Central memory CD4-positive, alpha-beta T cell (primary cell): Measurements from ENCODE around the gene SURF2.
"Not testable (repeated sequence)": the region's sequence is repeated elsewhere in the genome, so short reads cannot be mapped to it uniquely, and the experiment has no call there.

ENCODE experiments used
- DNase-seq: peaks from one replicate; pipeline ENCODE4 v3.0.0; 2022
- total RNA-seq, 3 experiments: gene quantifications; one replicate each; lab custom pipeline; 2026; lab: John Stamatoyannopoulos, UW

The SURF2 gene
- total RNA-seq: 9.6 to 23.8 (median 14.9) reads per million in 3 experiments

GRCh38 chr9:133356391-133357091, at the start of gene SURF2, which contains the start of gene SURF1:
TSS of gene SURF2 (plus strand) at chr9:133356550. CDS start at chr9:133356593, 43 bp downstream.
TSS of gene SURF1 (minus strand) at chr9:133356487. CDS start at chr9:133356453, 34 bp downstream.
- peak; percentile 84 for DNase-seq

- no peak for DNase-seq
These were observed 49.0 kb upstream of the SURF2 start for GRCh38 chr9:133307301-133307700.

- no peak for DNase-seq
These were observed 46.7 kb upstream of the SURF2 start for GRCh38 chr9:133309608-133310007.

GRCh38 chr9:133315997-133316396, 40.4 kb upstream of the SURF2 start:
- DNase-seq: no peak

GRCh38 chr9:133317551-133317950, 38.8 kb upstream of the SURF2 start:
- DNase-seq: not testable (repeated sequence)

GRCh38 chr9:133320421-133320881, 35.9 kb upstream of the SURF2 start:
- no peak for DNase-seq

- no peak for DNase-seq
These were observed 34.9 kb upstream of the SURF2 start for GRCh38 chr9:133321411-133321935.

- no peak for DNase-seq
These were observed 33.6 kb upstream of the SURF2 start for GRCh38 chr9:133322701-133323100.

GRCh38 chr9:133323211-133323610, 33.1 kb upstream of the SURF2 start:
- no peak for DNase-seq

GRCh38 chr9:133323991-133324703, 32.2 kb upstream of the SURF2 start:
- DNase-seq: no peak

- not testable (repeated sequence) for DNase-seq
These were observed 29.3 kb upstream of the SURF2 start for GRCh38 chr9:133327021-133327420.

- no peak for DNase-seq
These were observed 28.4 kb upstream of the SURF2 start for GRCh38 chr9:133327834-133328484.

GRCh38 chr9:133329306-133330156, 26.8 kb upstream of the SURF2 start:
- DNase-seq: not testable (repeated sequence)

- no peak for DNase-seq
These were observed 25.1 kb upstream of the SURF2 start for GRCh38 chr9:133331221-133331620.

- no peak for DNase-seq
These were observed 24.5 kb upstream of the SURF2 start for GRCh38 chr9:133331641-133332380.

GRCh38 chr9:133332381-133332730, 24.0 kb upstream of the SURF2 start:
- DNase-seq: no peak

GRCh38 chr9:133333011-133333410, 23.3 kb upstream of the SURF2 start:
- no peak for DNase-seq

- no peak for DNase-seq
These were observed 22.8 kb upstream of the SURF2 start for GRCh38 chr9:133333566-133333965.

- no peak for DNase-seq
These were observed 22.2 kb upstream of the SURF2 start for GRCh38 chr9:133334161-133334560.

GRCh38 chr9:133334888-133335287, 21.5 kb upstream of the SURF2 start:
- DNase-seq: not testable (repeated sequence)
